Spleen (tissue), 11 donors: ENCODE results near the gene TTYH1. TPM values are rescaled to one million over a fixed set of nuclear protein-coding genes. Genes with fewer than 3 reads are reported as not detected.
"Not testable (repeated sequence)": the region's sequence is repeated elsewhere in the genome, so short reads cannot be mapped to it uniquely, and the experiment has no call there.

Experiments
- DNase-seq: peaks from one replicate; pipeline ENCODE4 v3.0.0-alpha.2; 2020
- H3K27ac ChIP-seq, 8 donors: fragments of 200-600 bp; sonication (generic) in 7 of 8; 1 replicate in 4 of 8; 2 replicates in 4 of 8; pipeline versions ENCODE4 v1.5.0 to v1.8.0; 2016 to 2021; ENCODE audit warnings: inconsistent platforms in 4 of 8, mild to moderate bottlenecking in 4 of 8, moderate library complexity in 1 of 8
- H3K27me3 ChIP-seq, 7 donors: fragments of 200-600 bp; sonication (generic) in 6 of 7; replicated peaks in 1 of 7; 1 replicate in 4 of 7; 2 replicates in 3 of 7; pipeline versions ENCODE4 v1.5.0 to v1.8.0; 2016 to 2021; ENCODE audit warnings: inconsistent platforms in 3 of 7, mild to moderate bottlenecking in 1 of 7
- H3K36me3 ChIP-seq, 6 donors: fragments of 200-600 bp; sonication (generic) in 5 of 6; 1 replicate in 4 of 6; 2 replicates in 2 of 6; pipeline versions ENCODE4 v1.5.0 to v1.8.0; 2016 to 2021; ENCODE audit warnings: inconsistent platforms in 2 of 6
- H3K4me1 ChIP-seq, 6 donors: fragments of 200-600 bp; sonication (generic) in 5 of 6; 1 replicate in 3 of 6; 2 replicates in 3 of 6; pipeline versions ENCODE4 v1.5.0 to v1.8.0; 2016 to 2021; ENCODE audit warnings: inconsistent platforms in 3 of 6
- H3K4me3 ChIP-seq, 8 donors: fragments of 200-600 bp; sonication (generic) in 7 of 8; 1 replicate in 4 of 8; 2 replicates in 4 of 8; pipeline versions ENCODE4 v1.5.0 to v1.8.0; 2016 to 2021; ENCODE audit warnings: inconsistent platforms in 4 of 8, mild to moderate bottlenecking in 4 of 8, moderate library complexity in 2 of 8
- H3K9me3 ChIP-seq, 8 donors: fragments of 200-600 bp; sonication (generic) in 7 of 8; 1 replicate in 4 of 8; 2 replicates in 4 of 8; pipeline versions ENCODE4 v1.5.0 to v1.8.0; 2016 to 2021; ENCODE audit warnings: inconsistent platforms in 4 of 8
- CTCF ChIP-seq, 11 experiments: fragments of 200-600 bp in 7 of 11; fragments of 450-650 bp in 4 of 11; sonication (generic) in 4 of 11; IDR thresholded peaks in 8 of 11; conservative IDR thresholded peaks in 3 of 11; 1 replicate in 7 of 11; 2 replicates in 4 of 11; pipeline versions ENCODE4 v1.4.0 to v1.8.0; 2016 to 2021; ENCODE audit warnings: antibody characterized with exemption in 11 of 11, inconsistent platforms in 4 of 11, mild to moderate bottlenecking in 1 of 11
- POLR2AphosphoS5 ChIP-seq, 3 donors: sonication (generic); formaldehyde crosslinking; IDR thresholded peaks; one replicate each; pipeline ENCODE4 v1.5.1; 2017; ENCODE audit warnings: antibody characterized with exemption in 3 of 3
- WGBS, 5 donors: extraction: QIAGEN DNeasy Blood & Tissue Kit in 3 of 5; methylation state at CpG; one replicate each; pipeline versions ENCODE4 v1.1.5 to v1.1.7; 2013 to 2018; 5-methylcytosine and 5-hydroxymethylcytosine counted together
- intact Hi-C: fragments of 100-400 bp; cut with DNase I; formaldehyde crosslinking; loops from one replicate; pipeline ENCODE4 v1.15.0; 2023; ENCODE audit warnings: low total_unique reads
- polyA plus RNA-seq, 3 donors: library from polyadenylated mRNA; stranded (reverse); fragments of 200-250 nt; gene quantifications; one replicate each; pipeline ENCODE4 v1.2.1, GENCODE V29; 2013
- total RNA-seq, 7 donors: library from RNA; depleted of rRNA in 3 of 7; stranded (reverse); fragments of >200 nt in 3 of 7; fragmentation: NEBNext Ultra II Directional in 4 of 7; extraction: Animal tissue kit (Norgen Biotek cat#: 25700) in 4 of 7; gene quantifications; one replicate each; pipeline versions ENCODE4 v1.1.0 to v1.2.1, GENCODE V29; 2016 to 2021
- donor health status: healthy with polysubstance abuse.
- donor health status: DM: no; HTN: no; CAD: no; lungs with moderate emphysema.
- donor health status: DM: no; HTN: no; CAD: no.
- donor health status: Bipolar disorder and iron deficiency.
- donor health status: healthy.
- donor health status: DM: no; HTN: no; CAD: no.
- donor health status: DM: yes; HTN: yes; CAD: no.

The TTYH1 gene
- total and polyA plus RNA-seq, 10 donors: 0.97 to 3.5 (median 1.2) TPM

GRCh38 chr19:54369688-54370433 is 45.4 kb upstream of the TTYH1 start:
- intact Hi-C loops, H3K36me3 ChIP-seq, H3K9me3 ChIP-seq, H3K27me3 ChIP-seq, DNase-seq: not testable (repeated sequence)
- TF ChIP-seq POLR2AphosphoS5 (IDR thresholded peaks at IDR 0.05): peak in 1 of 3 donors; percentile 15
- Histone ChIP-seq H3K27ac (peak overlapping the region in 7 of 8 donors; percentile 2 to 88 (median 75)), H3K4me1 (peaks cover 13 to 90% (median 66%) of the 10 kb centered on the region in 6 donors), H3K4me3 (peak overlapping the region; percentile 18 to 66 (median 39))
- 12 to 41% (median 29%) methylated on average over 13 to 15 of the region's 19 CpGs for WGBS, 5 donors

DNA sequence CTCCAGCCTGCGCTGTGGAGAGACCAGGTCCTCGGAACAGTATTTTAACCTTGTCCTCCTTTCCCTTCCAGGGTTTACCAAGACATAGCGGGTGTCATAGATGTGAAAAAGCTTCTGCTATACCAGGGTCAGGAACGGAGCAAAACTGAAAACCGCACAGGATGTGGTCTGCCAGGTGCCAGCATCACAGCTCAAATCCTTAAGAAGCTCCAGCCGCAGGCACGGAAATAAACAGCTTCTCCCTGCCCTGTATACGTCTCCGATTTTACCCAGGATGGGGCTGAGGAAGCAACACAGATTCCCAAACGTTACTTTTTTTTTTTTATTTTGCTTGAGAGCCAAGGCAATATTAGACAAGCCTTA is 44.8 kb upstream of the TTYH1 start:
- Histone ChIP-seq H3K4me3 (peak overlapping the region in 5 of 8 donors; percentile 23 to 66 (median 39)), H3K4me1 (peaks cover 13 to 89% (median 63%) of the 10 kb centered on the region in 6 donors), H3K27ac (peak overlapping the region in 6 of 8 donors; percentile 26 to 88 (median 73))
- H3K36me3 ChIP-seq, intact Hi-C loops, H3K9me3 ChIP-seq, H3K27me3 ChIP-seq: not testable (repeated sequence)
- peak; percentile 87 for DNase-seq
- WGBS, 5 donors: 11 to 35% (median 24%) methylated on average over 7 to 8 of the region's 10 CpGs
- TF ChIP-seq POLR2AphosphoS5 (IDR thresholded peaks at IDR 0.05): peak in 2 of 3 donors; percentile 13 to 81

- DNase-seq, H3K9me3 ChIP-seq, H3K27me3 ChIP-seq, H3K4me3 ChIP-seq, H3K36me3 ChIP-seq, intact Hi-C loops: not testable (repeated sequence)
- peak overlapping the region in 5 of 8 donors; percentile 2 to 88 (median 85) for H3K27ac ChIP-seq
- 76 to 87% (median 81%) methylated on average over 5 of the region's 5 CpGs for WGBS, 5 donors
- H3K4me1 ChIP-seq: peaks cover 13 to 89% (median 63%) of the 10 kb centered on the region in 6 donors
Observed at GRCh38 chr19:54371453-54371852, 43.8 kb upstream of the TTYH1 start.

- Histone ChIP-seq H3K9me3 (no peaks in the 10 kb centered on the region), H3K27me3 (no peaks in the 10 kb centered on the region), H3K27ac (peak overlapping the region in 7 of 8 donors; percentile 54 to 88 (median 83)), H3K36me3 (no peaks in the 10 kb centered on the region), H3K4me1 (peaks cover 18 to 90% (median 75%) of the 10 kb centered on the region in 6 donors), H3K4me3 (no peak overlapping the region)
- DNase-seq: no peak
- intact Hi-C loops: no loop called here
- no peak for TF ChIP-seq CTCF (IDR thresholded peaks at IDR 0.05 in 8 of 11, conservative IDR thresholded peaks at IDR 0.05 in 3 of 11)
- peak in 1 of 3 donors; percentile 69 for TF ChIP-seq POLR2AphosphoS5 (IDR thresholded peaks at IDR 0.05)
- WGBS, 5 donors: 39 to 69% (median 54%) methylated on average over 16 of the region's 16 CpGs
Observed at GRCh38 chr19:54373781-54374631, 41.3 kb upstream of the TTYH1 start.

- Histone ChIP-seq H3K4me1 (peaks cover 18 to 92% (median 73%) of the 10 kb centered on the region in 6 donors), H3K27ac (peak overlapping the region; percentile 16 to 88 (median 53))
- 35 to 61% (median 44%) methylated on average over 19 to 28 of the region's 28 CpGs for WGBS, 5 donors
- H3K27me3 ChIP-seq, H3K36me3 ChIP-seq, H3K9me3 ChIP-seq, DNase-seq, intact Hi-C loops, H3K4me3 ChIP-seq: not testable (repeated sequence)
Observed at GRCh38 chr19:54375181-54375938, 39.9 kb upstream of the TTYH1 start.
